ENCODE results near the gene CDON.

DNA sequence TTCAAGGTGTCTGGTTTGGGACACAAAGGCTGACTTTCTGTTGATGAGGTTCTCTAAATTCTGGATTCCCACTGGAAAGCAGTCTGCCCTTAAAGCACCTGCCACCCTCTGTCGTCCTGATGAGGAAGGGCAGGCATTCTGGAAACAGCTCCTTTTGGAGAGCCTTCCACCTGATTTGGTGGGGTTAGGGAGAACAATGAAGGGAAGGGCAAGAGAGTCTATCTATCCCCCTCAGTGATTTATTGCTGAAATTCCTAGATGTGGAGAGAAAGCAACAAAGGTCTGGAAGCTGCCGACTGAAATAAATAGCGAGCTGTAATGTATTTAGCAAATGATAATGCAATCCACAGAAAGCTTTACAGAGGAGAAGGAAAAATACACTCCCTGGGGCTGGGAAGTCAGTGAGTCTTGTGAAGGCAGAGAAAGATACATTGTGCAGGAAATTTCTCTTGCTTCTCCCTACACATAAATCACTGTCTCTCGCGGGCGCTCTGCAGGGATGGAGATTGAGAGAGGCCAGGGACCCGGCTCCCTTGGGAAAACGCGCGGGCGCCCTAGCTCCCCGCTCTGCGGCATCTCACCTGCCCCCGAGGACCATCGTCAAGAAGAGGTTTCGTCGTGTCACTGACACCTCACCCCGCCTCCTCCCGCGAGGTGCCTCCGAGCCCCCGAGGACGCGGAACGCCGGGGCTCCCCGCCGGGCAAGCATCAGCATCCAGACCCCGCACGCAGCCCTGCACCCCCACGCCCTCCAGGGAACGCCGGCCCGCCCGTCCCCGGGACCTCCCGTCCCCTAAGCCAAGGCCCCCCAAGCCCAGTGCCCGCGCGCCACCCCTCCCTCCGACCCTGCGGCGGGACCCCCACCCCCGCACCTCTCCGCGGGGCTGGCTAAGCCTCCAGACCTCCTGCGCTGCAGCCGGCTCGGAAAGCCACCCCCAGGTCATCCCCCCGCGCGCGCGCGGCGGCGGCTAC is 673 bp downstream of the CDON start:
- TF ChIP-seq, protein P1, sequence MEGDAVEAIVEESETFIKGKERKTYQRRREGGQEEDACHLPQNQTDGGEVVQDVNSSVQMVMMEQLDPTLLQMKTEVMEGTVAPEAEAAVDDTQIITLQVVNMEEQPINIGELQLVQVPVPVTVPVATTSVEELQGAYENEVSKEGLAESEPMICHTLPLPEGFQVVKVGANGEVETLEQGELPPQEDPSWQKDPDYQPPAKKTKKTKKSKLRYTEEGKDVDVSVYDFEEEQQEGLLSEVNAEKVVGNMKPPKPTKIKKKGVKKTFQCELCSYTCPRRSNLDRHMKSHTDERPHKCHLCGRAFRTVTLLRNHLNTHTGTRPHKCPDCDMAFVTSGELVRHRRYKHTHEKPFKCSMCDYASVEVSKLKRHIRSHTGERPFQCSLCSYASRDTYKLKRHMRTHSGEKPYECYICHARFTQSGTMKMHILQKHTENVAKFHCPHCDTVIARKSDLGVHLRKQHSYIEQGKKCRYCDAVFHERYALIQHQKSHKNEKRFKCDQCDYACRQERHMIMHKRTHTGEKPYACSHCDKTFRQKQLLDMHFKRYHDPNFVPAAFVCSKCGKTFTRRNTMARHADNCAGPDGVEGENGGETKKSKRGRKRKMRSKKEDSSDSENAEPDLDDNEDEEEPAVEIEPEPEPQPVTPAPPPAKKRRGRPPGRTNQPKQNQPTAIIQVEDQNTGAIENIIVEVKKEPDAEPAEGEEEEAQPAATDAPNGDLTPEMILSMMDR (IDR thresholded peaks at IDR 0.05; ENCODE audit: borderline replicate concordance, extremely low read depth, low read length, poor library complexity, severe bottlenecking): no peak
- TF ChIP-seq EZH2 (IDR thresholded peaks at IDR 0.05; ENCODE audit: borderline replicate concordance, low read depth, low read length, severe bottlenecking): peak; percentile 74

Measured in DND-41 (cell line).